T-helper 2 cell treated with Interferon-gamma antibody and Interleukin-4, amounts not matched to agents 5 μg/mL and 100 μg/mL, for 36 hours (primary cell): ENCODE results near the gene HOXD11.

Experiments used
- DNase-seq: peaks from one replicate; pipeline ENCODE4 v3.0.0; 2021; ENCODE audit warnings: low spot score
- H3K27ac Mint-ChIP-seq: one replicate; pipeline ENCODE4 v1.8.0; 2021; ENCODE audit warnings: mild to moderate bottlenecking, mixed read lengths
- H3K27me3 Mint-ChIP-seq: one replicate; pipeline ENCODE4 v1.8.0; 2021; ENCODE audit warnings: low read depth, mixed read lengths
- H3K36me3 Mint-ChIP-seq: one replicate; pipeline ENCODE4 v1.8.0; 2021; ENCODE audit warnings: low read depth, mixed read lengths
- H3K4me1 Mint-ChIP-seq: one replicate; pipeline ENCODE4 v1.8.0; 2021; ENCODE audit warnings: low read depth, mixed read lengths
- H3K4me3 Mint-ChIP-seq: one replicate; pipeline ENCODE4 v1.8.0; 2022; ENCODE audit warnings: mild to moderate bottlenecking, moderate library complexity, mixed read lengths
- H3K9me3 Mint-ChIP-seq: one replicate; pipeline ENCODE4 v1.8.0; 2021; ENCODE audit warnings: mixed read lengths

The HOXD11 gene

DNA sequence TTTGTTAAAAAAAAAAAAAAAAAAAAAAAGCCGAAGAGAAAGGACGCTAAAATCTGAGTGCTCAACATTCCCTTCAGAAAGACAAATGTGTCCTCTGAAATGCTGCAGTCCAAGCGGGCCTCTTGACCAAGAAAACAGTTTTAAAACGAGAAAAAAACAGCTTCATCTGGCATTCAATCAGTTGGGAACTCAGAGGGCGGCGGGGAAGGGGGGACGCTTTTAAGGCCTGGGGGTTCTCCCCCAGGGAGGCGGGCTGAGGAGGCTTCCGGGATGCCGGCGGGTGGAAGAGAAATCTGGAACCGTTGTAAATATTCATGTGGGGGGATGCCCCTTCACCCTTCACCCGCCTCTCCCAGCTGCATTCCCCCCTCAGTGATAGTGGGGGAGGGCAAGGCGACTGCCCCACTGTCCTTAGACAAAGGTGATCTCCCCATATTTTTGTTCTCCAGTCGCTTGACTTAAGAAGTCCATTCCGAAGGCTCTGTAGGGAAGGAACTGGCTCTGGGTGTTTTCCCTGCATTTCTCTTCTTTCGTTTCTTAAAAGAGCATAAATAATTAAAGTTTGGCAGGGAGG, 3.3 kb upstream of the HOXD11 start:
- Mint-ChIP-seq H3K27me3 (peaks cover 83% of the 10 kb centered on the region), H3K4me1 (peaks cover 3% of the 10 kb centered on the region), H3K36me3 (peaks cover 3% of the 10 kb centered on the region), H3K4me3 (no peak overlapping the region), H3K27ac (no peak overlapping the region), H3K9me3 (no peaks in the 10 kb centered on the region)
- no peak for DNase-seq

- peaks cover 3% of the 10 kb centered on the region for H3K36me3 Mint-ChIP-seq
- H3K27me3 Mint-ChIP-seq: peaks cover 83% of the 10 kb centered on the region
- DNase-seq: no peak
- H3K9me3 Mint-ChIP-seq: peaks cover 3% of the 10 kb centered on the region
- H3K27ac Mint-ChIP-seq: peak overlapping the region; percentile 73
- H3K4me1 Mint-ChIP-seq: peaks cover 5% of the 10 kb centered on the region
- H3K4me3 Mint-ChIP-seq: no peak overlapping the region
Observed at GRCh38 chr2:176104316-176105077, 2.6 kb upstream of the HOXD11 start.

GRCh38 chr2:176105078-176105729, 1.9 kb upstream of the HOXD11 start:
- Mint-ChIP-seq H3K27ac (peak overlapping the region; percentile 73), H3K4me1 (peaks cover 5% of the 10 kb centered on the region)
- DNase-seq: no peak

DNA sequence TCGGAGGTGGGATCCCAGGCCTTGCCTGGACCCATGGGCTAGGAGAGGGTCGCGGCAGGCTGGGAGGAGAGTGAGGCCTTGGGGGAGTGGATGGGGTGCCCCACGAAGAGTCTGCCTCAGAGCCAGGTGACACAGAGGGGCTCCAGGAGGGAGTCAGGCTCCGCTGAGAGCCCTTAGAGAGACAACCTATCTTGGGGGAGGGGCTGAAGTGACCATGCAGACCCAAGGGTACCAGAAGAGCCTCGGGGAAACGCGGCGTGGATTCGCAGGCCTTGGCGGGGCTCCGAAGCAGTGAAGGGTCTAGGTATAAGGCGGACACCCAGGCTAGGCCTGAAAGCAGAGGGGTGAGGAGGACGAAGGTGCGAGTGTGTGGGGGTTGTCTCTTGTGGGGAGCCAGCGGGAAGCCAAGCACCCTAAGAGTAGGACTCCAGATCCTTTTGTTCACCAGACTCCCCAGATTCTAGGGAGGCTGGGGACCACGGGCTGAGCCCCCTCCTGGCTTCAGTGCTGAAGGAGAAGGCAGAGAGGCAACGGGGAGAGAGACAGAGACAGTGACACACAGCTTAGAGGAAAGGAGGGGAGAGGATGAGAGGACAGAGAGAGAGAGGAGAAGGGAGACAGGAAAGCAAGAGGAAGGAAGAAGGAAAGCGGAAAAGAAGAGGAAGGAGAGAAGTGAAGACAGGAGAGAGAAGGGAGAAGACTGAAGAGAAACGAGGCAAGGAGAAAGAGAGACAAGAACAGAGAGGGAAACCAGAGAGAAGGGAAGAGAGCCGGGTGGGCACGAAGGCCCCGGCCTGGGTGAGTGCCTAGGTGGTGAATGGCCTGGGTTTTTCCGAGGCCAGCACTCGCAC, 1.1 kb upstream of the HOXD11 start:
- no peak for DNase-seq
- peaks cover 4% of the 10 kb centered on the region for H3K9me3 Mint-ChIP-seq
- peak overlapping the region; percentile 90 for H3K27ac Mint-ChIP-seq
- peaks cover 84% of the 10 kb centered on the region for H3K27me3 Mint-ChIP-seq
- H3K36me3 Mint-ChIP-seq: peaks cover 3% of the 10 kb centered on the region
- peaks cover 5% of the 10 kb centered on the region for H3K4me1 Mint-ChIP-seq
- peak overlapping the region; percentile 39 for H3K4me3 Mint-ChIP-seq

More at GRCh38 chr2:176105078-176105729, 1.9 kb upstream of the HOXD11 start:
- peaks cover 85% of the 10 kb centered on the region for H3K27me3 Mint-ChIP-seq
- peaks cover 4% of the 10 kb centered on the region for H3K9me3 Mint-ChIP-seq
- H3K4me3 Mint-ChIP-seq: no peak overlapping the region
- H3K36me3 Mint-ChIP-seq: peaks cover 3% of the 10 kb centered on the region

GRCh38 chr2:176107731-176108181, 676 bp downstream of the HOXD11 start:
- Mint-ChIP-seq H3K36me3 (peaks cover 3% of the 10 kb centered on the region), H3K9me3 (peaks cover 4% of the 10 kb centered on the region), H3K4me1 (peaks cover 5% of the 10 kb centered on the region), H3K4me3 (no peak overlapping the region), H3K27me3 (peaks cover 83% of the 10 kb centered on the region), H3K27ac (no peak overlapping the region)
- no peak for DNase-seq

DNA sequence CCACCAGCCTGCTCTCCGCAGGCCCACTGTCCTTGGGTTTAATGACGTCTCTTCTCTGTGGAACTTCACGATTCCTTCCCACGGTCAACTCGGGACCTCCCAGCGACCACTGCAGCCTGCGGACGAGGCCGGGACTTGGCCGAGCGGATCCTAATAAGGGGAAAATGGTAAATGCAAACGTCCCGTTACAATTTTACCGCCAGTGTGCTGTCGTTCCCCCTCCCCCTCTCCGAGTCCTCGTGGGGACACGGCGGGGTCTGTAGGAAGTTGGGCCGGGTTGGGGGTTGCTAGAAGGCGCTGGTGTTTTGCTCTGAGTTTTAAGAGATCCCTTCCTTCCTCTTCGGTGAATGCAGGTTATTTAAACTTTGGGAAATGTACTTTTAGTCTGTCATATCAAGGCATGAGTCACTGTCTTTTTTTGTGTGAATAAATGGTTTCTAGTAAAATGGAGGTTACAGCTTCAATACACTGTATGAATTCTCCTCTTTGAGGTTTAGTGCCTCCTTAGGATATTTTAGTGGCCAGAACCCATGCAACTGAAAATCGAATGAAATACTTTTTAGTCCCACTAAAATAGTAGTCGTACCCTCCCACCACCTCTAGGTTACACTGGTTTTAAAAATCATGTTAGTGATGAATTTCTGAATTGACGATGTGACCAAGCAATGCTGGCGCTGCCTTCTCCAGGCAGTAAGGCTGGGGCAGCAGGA, 2.3 kb downstream of the HOXD11 start:
- Mint-ChIP-seq H3K36me3 (peaks cover 3% of the 10 kb centered on the region), H3K27me3 (peaks cover 83% of the 10 kb centered on the region), H3K4me1 (peaks cover 5% of the 10 kb centered on the region), H3K4me3 (no peak overlapping the region), H3K9me3 (peaks cover 4% of the 10 kb centered on the region), H3K27ac (peak overlapping the region; percentile 65)
- no peak for DNase-seq

GRCh38 chr2:176109946-176110345, 2.9 kb downstream of the HOXD11 start:
- H3K4me3 Mint-ChIP-seq: no peak overlapping the region
- H3K27me3 Mint-ChIP-seq: peaks cover 83% of the 10 kb centered on the region

GRCh38 chr2:176110415-176111308, 3.6 kb downstream of the HOXD11 start:
- no peak for DNase-seq
- Mint-ChIP-seq H3K4me1 (peaks cover 5% of the 10 kb centered on the region), H3K4me3 (no peak overlapping the region), H3K27me3 (peaks cover 81% of the 10 kb centered on the region), H3K9me3 (peaks cover 4% of the 10 kb centered on the region), H3K36me3 (peaks cover 3% of the 10 kb centered on the region), H3K27ac (no peak overlapping the region)

More at GRCh38 chr2:176109946-176110345, 2.9 kb downstream of the HOXD11 start:
- Mint-ChIP-seq H3K36me3 (peaks cover 3% of the 10 kb centered on the region), H3K9me3 (peaks cover 4% of the 10 kb centered on the region), H3K27ac (no peak overlapping the region), H3K4me1 (peaks cover 5% of the 10 kb centered on the region)
- DNase-seq: no peak

DNA sequence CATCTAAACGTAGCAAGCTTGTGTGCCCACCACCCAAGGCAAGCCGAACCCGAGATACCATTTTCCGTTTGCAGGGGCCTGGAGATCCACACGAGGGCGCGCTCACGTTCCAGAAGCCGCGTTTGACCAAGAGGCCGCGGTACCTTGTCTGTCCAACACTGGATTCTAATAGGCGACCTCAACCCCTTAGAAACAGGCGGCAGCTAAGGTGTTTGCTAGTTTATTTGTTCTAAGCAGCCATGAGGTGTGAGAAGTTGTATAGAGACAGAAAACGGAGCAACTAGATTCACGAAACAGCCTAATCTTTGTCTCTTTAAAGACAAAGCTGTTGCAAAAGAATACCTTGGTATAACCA, 4.2 kb downstream of the HOXD11 start:
- H3K36me3 Mint-ChIP-seq: peaks cover 1% of the 10 kb centered on the region
- peaks cover 2% of the 10 kb centered on the region for H3K4me1 Mint-ChIP-seq
- peaks cover 80% of the 10 kb centered on the region for H3K27me3 Mint-ChIP-seq
- no peak overlapping the region for H3K4me3 Mint-ChIP-seq
- H3K27ac Mint-ChIP-seq: no peak overlapping the region
- peaks cover 4% of the 10 kb centered on the region for H3K9me3 Mint-ChIP-seq
- peak; percentile 23 for DNase-seq

GRCh38 chr2:176111846-176112374, 4.8 kb downstream of the HOXD11 start:
- H3K27ac Mint-ChIP-seq: no peak overlapping the region
- peaks cover 1% of the 10 kb centered on the region for H3K4me1 Mint-ChIP-seq
- H3K4me3 Mint-ChIP-seq: no peak overlapping the region
- DNase-seq: no peak
- peaks cover 3% of the 10 kb centered on the region for H3K36me3 Mint-ChIP-seq
- peaks cover 4% of the 10 kb centered on the region for H3K9me3 Mint-ChIP-seq
- H3K27me3 Mint-ChIP-seq: peaks cover 84% of the 10 kb centered on the region

DNA sequence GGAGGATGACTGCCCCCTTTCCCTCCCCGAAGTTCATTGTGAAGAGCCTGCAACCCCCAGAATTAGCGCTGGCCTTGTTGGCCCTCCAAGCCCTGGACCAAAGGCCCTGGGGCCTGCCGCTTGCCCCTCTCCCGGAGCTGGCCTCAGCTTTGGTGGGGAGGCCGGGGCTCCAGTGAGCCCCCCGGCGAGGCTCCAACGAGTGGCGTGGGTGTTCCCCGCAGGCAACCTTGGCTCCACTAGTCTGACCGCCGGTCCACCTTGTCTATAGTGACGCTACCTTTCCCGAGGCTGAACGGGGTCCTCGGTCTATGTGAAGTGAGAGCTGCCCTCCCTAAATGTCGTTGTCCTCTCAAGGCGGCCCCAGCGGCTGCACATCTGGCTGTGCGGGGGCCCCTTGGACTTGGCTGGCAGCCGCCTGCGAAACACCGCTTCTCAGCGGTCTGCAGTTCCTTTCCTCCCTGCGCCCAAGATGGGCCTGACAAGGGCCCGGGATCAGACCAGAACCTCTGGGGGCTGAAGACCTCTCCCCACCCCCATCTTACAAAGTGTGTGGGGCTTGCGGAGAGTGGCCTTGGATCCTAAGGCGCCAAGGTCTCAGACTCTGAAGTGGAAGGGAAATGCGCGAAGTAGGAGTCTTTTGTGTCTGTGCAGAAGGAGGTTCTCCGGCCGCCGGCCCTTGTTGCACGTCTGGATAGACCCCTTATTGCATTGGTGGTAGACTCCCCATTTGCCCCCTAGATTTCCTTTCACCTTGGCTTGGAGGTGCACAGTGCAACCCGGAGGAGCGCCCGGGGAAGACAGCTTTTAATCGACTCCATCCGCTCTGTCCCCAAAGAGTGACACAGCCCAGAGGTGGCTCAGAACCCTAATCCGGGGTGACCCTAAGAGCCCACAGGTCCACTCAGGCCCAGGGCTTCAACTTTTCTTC, 5.6 kb downstream of the HOXD11 start:
- Mint-ChIP-seq H3K36me3 (peaks cover 3% of the 10 kb centered on the region), H3K4me3 (no peak overlapping the region), H3K27ac (no peak overlapping the region), H3K4me1 (peaks cover 1% of the 10 kb centered on the region), H3K27me3 (peaks cover 85% of the 10 kb centered on the region), H3K9me3 (peaks cover 4% of the 10 kb centered on the region)
- no peak for DNase-seq
